GM23338 (cell line): ENCODE measurements around the gene FAM9C. TPM values are rescaled to one million over a fixed set of nuclear protein-coding genes. Genes with fewer than 3 reads are reported as not detected.

Source experiments
- ATAC-seq: fragments of 200-7000 bp; cut with Tn5 transposase; 3 replicates; pipeline ENCODE4 v1.9.1; 2020
- DNase-seq: peaks from one replicate; pipeline ENCODE4 v3.0.0-alpha.2; 2015; ENCODE audit warnings: low spot score
- H2AFZ ChIP-seq: fragments of 200-600 bp; sonication (generic); 2 replicates; pipeline ENCODE4 v1.8.0; 2016; ENCODE audit warnings: antibody characterized with exemption, mild to moderate bottlenecking, moderate library complexity
- H3F3A ChIP-seq: fragments of 200-600 bp; sonication (generic); replicated peaks from 2 replicates; pipeline ENCODE4 v1.8.0; 2017; ENCODE audit warnings: antibody characterized with exemption, mixed run types, low read depth
- H3K27ac ChIP-seq: fragments of 200-600 bp; sonication (generic); 2 replicates; pipeline ENCODE4 v1.6.1; 2016; ENCODE audit warnings: low read depth
- H3K27me3 ChIP-seq: fragments of 200-600 bp; sonication (generic); 2 replicates; pipeline ENCODE4 v1.8.0; 2016; ENCODE audit warnings: mild to moderate bottlenecking, mixed run types, moderate library complexity; ENCODE audit not compliant: insufficient read depth
- H3K36me3 ChIP-seq: fragments of 200-600 bp; sonication (generic); 2 replicates; pipeline ENCODE4 v1.8.0; 2016; ENCODE audit warnings: mild to moderate bottlenecking; ENCODE audit not compliant: insufficient read depth
- H3K4me1 ChIP-seq: fragments of 200-600 bp; sonication (generic); 2 replicates; pipeline ENCODE4 v1.8.0; 2016; ENCODE audit warnings: mild to moderate bottlenecking, moderate library complexity; ENCODE audit not compliant: insufficient read depth
- H3K4me2 ChIP-seq: fragments of 200-600 bp; sonication (generic); 2 replicates; pipeline ENCODE4 v1.7.1; 2017; ENCODE audit warnings: mixed run types
- H3K4me3 ChIP-seq: fragments of 200-600 bp; sonication (generic); 2 replicates; pipeline ENCODE4 v1.6.1; 2016; ENCODE audit warnings: mixed run types
- H3K79me2 ChIP-seq: fragments of 200-600 bp; sonication (generic); replicated peaks from 2 replicates; pipeline ENCODE4 v1.8.0; 2017; ENCODE audit warnings: mild to moderate bottlenecking; ENCODE audit not compliant: insufficient read depth
- H3K9me2 ChIP-seq: fragments of 200-600 bp; sonication (generic); 2 replicates; pipeline ENCODE4 v1.8.0; 2017; ENCODE audit not compliant: insufficient read depth
- H4K20me1 ChIP-seq: fragments of 200-600 bp; sonication (generic); replicated peaks from 2 replicates; pipeline ENCODE4 v1.8.0; 2017; ENCODE audit warnings: mild to moderate bottlenecking; ENCODE audit not compliant: insufficient read depth
- H3K27ac Mint-ChIP-seq: 2 replicates; pipeline ENCODE4 v1.8.0; 2020; ENCODE audit warnings: inconsistent platforms, mild to moderate bottlenecking, moderate library complexity, mixed read lengths
- H3K27me3 Mint-ChIP-seq: 3 replicates; pipeline ENCODE4 v1.8.0; 2022; ENCODE audit warnings: low read depth, mild to moderate bottlenecking, moderate library complexity, mixed read lengths, inconsistent platforms; ENCODE audit not compliant: insufficient read depth, poor library complexity
- H3K36me3 Mint-ChIP-seq: 3 replicates; pipeline ENCODE4 v1.8.0; 2021; ENCODE audit warnings: low read depth, mild to moderate bottlenecking, inconsistent platforms, moderate library complexity, mixed read lengths
- H3K4me1 Mint-ChIP-seq: 3 replicates; pipeline ENCODE4 v1.8.0; 2020; ENCODE audit warnings: mild to moderate bottlenecking, inconsistent platforms, mixed read lengths
- H3K4me3 Mint-ChIP-seq: 3 replicates; pipeline ENCODE4 v1.8.0; 2021; ENCODE audit warnings: moderate library complexity, mild to moderate bottlenecking, inconsistent platforms, mixed read lengths
- H3K9me3 Mint-ChIP-seq: 3 replicates; pipeline ENCODE4 v1.8.0; 2020; ENCODE audit warnings: moderate library complexity, mild to moderate bottlenecking, inconsistent platforms, mixed read lengths
- CREB1 ChIP-seq: fragments of 250-450 bp; sonication (Bioruptor Pico); IDR thresholded peaks from 2 replicates; pipeline ENCODE4 v1.5.0; 2020; ENCODE audit warnings: low read depth, mild to moderate bottlenecking, moderate library complexity
- ETS1 ChIP-seq: IDR thresholded peaks from 2 replicates; pipeline ENCODE4 v1.6.1; 2016; ENCODE audit warnings: antibody characterized with exemption
- EZH2 ChIP-seq: fragments of 200-600 bp; sonication (generic); IDR thresholded peaks from one replicate; pipeline ENCODE4 v1.8.0; 2017; ENCODE audit warnings: antibody characterized with exemption, mild to moderate bottlenecking, low read depth; ENCODE audit not compliant: unreplicated experiment
- EZH2phosphoT487 ChIP-seq: fragments of 200-600 bp; sonication (generic); IDR thresholded peaks from one replicate; pipeline ENCODE4 v1.8.1; 2018; ENCODE audit warnings: antibody characterized with exemption; ENCODE audit not compliant: unreplicated experiment
- JUNB ChIP-seq: IDR thresholded peaks from one replicate; pipeline ENCODE4 v1.6.1; 2016; ENCODE audit warnings: antibody characterized with exemption; ENCODE audit not compliant: unreplicated experiment
- NANOG ChIP-seq: IDR thresholded peaks from 2 replicates; pipeline ENCODE4 v1.6.1; 2016; ENCODE audit warnings: antibody characterized with exemption, borderline replicate concordance
- POLR2AphosphoS5 ChIP-seq: IDR thresholded peaks from 2 replicates; pipeline ENCODE4 v1.6.1; 2016; ENCODE audit warnings: antibody characterized with exemption, low read depth
- REST ChIP-seq: IDR thresholded peaks from one replicate; pipeline ENCODE4 v1.6.1; 2018; ENCODE audit warnings: antibody characterized with exemption; ENCODE audit not compliant: unreplicated experiment
- STAT1 ChIP-seq: IDR thresholded peaks from one replicate; pipeline ENCODE4 v1.6.1; 2016; ENCODE audit warnings: antibody characterized with exemption; ENCODE audit not compliant: unreplicated experiment
- ZNF114 ChIP-seq: fragments of 250-450 bp; sonication (Bioruptor Pico); IDR thresholded peaks from 2 replicates; pipeline ENCODE4 v1.5.0; 2020; ENCODE audit warnings: mild to moderate bottlenecking, moderate library complexity
- ZNF331 ChIP-seq: fragments of 250-450 bp; sonication (Bioruptor Pico); IDR thresholded peaks from 2 replicates; pipeline ENCODE4 v1.5.0; 2020; ENCODE audit warnings: low read depth, mild to moderate bottlenecking, moderate library complexity
- polyA plus RNA-seq: library from polyadenylated mRNA; unstranded; fragments of >200 nt; fragmentation: Nextera tagmentation; extraction: Ambion mirVana; gene quantifications from 2 replicates; pipeline ENCODE4 v1.2.1, GENCODE V29; 2016
- total RNA-seq: library from RNA; depleted of rRNA; stranded (reverse); fragments of >200 nt; shearing (Covaris generic); gene quantifications from 2 replicates; pipeline ENCODE4 v1.2.3, GENCODE V29; 2014
- TF ChIP-seq, protein P1 (sequence below), 2 experiments: fragments of 200-600 bp in 1 of 2; sonication (generic) in 1 of 2; conservative IDR thresholded peaks; 2 replicates each; pipeline versions ENCODE4 v1.5.1 to v1.6.1; 2016 to 2017; ENCODE audit warnings: antibody characterized with exemption in 2 of 2, low read depth in 2 of 2, mild to moderate bottlenecking in 2 of 2, moderate library complexity in 1 of 2

FAM9C gene
- total and polyA plus RNA-seq, 2 experiments from 2014 or later = 0.08 TPM; not detected in 1

- TF ChIP-seq CREB1 = no peak
- no peak for TF ChIP-seq ZNF331 (CRISPR knock-in tag)
- no peak for TF ChIP-seq POLR2AphosphoS5
- TF ChIP-seq ZNF114 (CRISPR knock-in tag) = no peak
- TF ChIP-seq STAT1 = no peak
- TF ChIP-seq NANOG = no peak
- no peak for TF ChIP-seq REST
These were observed 7.5 kb downstream of the FAM9C start (continued) for GRCh38 chrX:13036896-13037295.

GRCh38 chrX:13033193-13033592, 11.2 kb downstream of the FAM9C start:
- H3K27me3 ChIP-seq = no peaks in the 10 kb centered on the region
- H2AFZ ChIP-seq = no peak overlapping the region
- H3K36me3 Mint-ChIP-seq = no peaks in the 10 kb centered on the region
- peaks cover 26% of the 10 kb centered on the region for H3K4me1 Mint-ChIP-seq
- H3K4me3 Mint-ChIP-seq = no peak overlapping the region
- no peaks in the 10 kb centered on the region for H3K9me2 ChIP-seq
- no peaks in the 10 kb centered on the region for H3F3A ChIP-seq
- no peak overlapping the region for H3K27ac Mint-ChIP-seq
- H3K36me3 ChIP-seq = no peaks in the 10 kb centered on the region
- ATAC-seq (no peak), DNase-seq (no peak)
- H3K4me3 ChIP-seq = no peak overlapping the region
- H3K4me1 ChIP-seq = peaks cover 25% of the 10 kb centered on the region
- no peak overlapping the region for H3K4me2 ChIP-seq
- H4K20me1 ChIP-seq = no peaks in the 10 kb centered on the region
- no peak overlapping the region for H3K27ac ChIP-seq
- H3K79me2 ChIP-seq = no peaks in the 10 kb centered on the region
- H3K27me3 Mint-ChIP-seq = peaks cover 4% of the 10 kb centered on the region
- no peaks in the 10 kb centered on the region for H3K9me3 Mint-ChIP-seq
- TF ChIP-seq POLR2AphosphoS5 = no peak
- TF ChIP-seq ETS1 = no peak
- TF ChIP-seq ZNF331 (CRISPR knock-in tag) = no peak
- TF ChIP-seq EZH2phosphoT487 = no peak
- no peak for TF ChIP-seq NANOG
- TF ChIP-seq JUNB = no peak
- TF ChIP-seq EZH2 = no peak
- no peak for TF ChIP-seq REST
- TF ChIP-seq, protein P1, sequence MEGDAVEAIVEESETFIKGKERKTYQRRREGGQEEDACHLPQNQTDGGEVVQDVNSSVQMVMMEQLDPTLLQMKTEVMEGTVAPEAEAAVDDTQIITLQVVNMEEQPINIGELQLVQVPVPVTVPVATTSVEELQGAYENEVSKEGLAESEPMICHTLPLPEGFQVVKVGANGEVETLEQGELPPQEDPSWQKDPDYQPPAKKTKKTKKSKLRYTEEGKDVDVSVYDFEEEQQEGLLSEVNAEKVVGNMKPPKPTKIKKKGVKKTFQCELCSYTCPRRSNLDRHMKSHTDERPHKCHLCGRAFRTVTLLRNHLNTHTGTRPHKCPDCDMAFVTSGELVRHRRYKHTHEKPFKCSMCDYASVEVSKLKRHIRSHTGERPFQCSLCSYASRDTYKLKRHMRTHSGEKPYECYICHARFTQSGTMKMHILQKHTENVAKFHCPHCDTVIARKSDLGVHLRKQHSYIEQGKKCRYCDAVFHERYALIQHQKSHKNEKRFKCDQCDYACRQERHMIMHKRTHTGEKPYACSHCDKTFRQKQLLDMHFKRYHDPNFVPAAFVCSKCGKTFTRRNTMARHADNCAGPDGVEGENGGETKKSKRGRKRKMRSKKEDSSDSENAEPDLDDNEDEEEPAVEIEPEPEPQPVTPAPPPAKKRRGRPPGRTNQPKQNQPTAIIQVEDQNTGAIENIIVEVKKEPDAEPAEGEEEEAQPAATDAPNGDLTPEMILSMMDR (conservative IDR thresholded peaks at IDR 0.05; ENCODE audit: low read depth in 2 of 2) = no peak
- TF ChIP-seq ZNF114 (CRISPR knock-in tag) = no peak
- TF ChIP-seq STAT1 = no peak
- TF ChIP-seq CREB1 = no peak
